Choroid plexus epithelial cell (primary cell): ENCODE measurements around the gene MTM1.

ENCODE experiments used
- DNase-seq: peaks from one replicate; pipeline ENCODE4 v3.0.0-alpha.2; 2010; ENCODE audit warnings: low read depth
- H3K4me3 ChIP-seq: 2 replicates; pipeline ENCODE4 v1.5.1; 2011; ENCODE audit warnings: low read depth, mild to moderate bottlenecking, control low read depth, low read length, moderate library complexity
- TF ChIP-seq, protein P1 (sequence below): conservative IDR thresholded peaks from 2 replicates; pipeline ENCODE4 v1.5.1; 2011; ENCODE audit warnings: low read depth, mild to moderate bottlenecking, control low read depth, inconsistent platforms, low read length, moderate library complexity

Gene MTM1

DNA sequence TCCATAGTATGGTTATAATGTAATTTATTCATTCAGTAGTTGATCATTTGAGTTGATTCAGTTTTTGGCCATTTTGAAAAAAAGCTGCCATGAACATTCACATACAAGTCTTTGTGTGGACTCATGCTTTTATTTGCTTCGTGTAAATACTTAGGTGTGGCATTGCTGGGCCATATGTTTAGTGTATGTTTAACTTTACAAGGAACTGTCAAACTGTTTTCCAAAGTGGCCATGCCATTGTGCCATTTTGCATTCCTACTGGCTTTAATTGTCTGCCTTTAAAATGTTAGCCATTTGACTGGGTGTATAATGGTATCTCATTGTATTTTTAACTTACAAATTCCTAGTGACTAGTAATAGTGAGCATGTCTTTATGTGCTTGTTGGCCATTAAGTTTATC is 8.8 kb downstream of the MTM1 start:
- no peak for DNase-seq
- no peak overlapping the region for H3K4me3 ChIP-seq
- TF ChIP-seq, protein P1, sequence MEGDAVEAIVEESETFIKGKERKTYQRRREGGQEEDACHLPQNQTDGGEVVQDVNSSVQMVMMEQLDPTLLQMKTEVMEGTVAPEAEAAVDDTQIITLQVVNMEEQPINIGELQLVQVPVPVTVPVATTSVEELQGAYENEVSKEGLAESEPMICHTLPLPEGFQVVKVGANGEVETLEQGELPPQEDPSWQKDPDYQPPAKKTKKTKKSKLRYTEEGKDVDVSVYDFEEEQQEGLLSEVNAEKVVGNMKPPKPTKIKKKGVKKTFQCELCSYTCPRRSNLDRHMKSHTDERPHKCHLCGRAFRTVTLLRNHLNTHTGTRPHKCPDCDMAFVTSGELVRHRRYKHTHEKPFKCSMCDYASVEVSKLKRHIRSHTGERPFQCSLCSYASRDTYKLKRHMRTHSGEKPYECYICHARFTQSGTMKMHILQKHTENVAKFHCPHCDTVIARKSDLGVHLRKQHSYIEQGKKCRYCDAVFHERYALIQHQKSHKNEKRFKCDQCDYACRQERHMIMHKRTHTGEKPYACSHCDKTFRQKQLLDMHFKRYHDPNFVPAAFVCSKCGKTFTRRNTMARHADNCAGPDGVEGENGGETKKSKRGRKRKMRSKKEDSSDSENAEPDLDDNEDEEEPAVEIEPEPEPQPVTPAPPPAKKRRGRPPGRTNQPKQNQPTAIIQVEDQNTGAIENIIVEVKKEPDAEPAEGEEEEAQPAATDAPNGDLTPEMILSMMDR, result no peak

DNA sequence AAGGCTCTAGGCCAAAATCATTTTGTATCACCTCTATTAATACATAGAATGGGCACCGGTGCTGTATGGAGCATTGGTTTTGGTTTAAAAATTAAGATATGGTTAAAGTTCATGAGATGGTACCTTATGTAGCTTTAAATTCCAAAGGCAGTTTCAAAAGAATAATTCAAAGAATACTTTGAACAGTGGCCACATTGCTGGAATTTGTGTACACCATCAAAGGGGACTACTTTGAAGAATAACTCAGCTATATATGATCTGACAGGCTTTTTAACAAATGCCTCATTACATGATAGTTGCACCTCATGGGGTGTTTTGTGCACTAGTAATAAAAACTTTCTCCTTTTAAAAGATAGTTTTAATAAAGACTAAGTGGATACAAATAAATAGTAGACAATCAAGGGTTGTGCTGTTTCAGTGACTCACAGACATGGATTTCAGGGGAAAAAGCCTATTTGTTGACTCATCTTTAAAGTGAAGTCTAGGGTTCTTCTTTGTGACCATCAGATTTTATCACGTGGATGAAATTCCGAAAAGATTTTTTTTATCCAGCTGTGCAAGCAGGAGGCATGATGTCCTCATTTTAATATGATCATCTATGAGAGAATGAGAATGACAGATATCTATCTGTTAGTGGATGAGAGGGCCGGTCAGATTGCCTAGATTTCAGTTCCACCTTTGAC is 12.8 kb downstream of the MTM1 start:
- TF ChIP-seq, protein P1, result no peak
- DNase-seq, result peak; percentile 80

DNA sequence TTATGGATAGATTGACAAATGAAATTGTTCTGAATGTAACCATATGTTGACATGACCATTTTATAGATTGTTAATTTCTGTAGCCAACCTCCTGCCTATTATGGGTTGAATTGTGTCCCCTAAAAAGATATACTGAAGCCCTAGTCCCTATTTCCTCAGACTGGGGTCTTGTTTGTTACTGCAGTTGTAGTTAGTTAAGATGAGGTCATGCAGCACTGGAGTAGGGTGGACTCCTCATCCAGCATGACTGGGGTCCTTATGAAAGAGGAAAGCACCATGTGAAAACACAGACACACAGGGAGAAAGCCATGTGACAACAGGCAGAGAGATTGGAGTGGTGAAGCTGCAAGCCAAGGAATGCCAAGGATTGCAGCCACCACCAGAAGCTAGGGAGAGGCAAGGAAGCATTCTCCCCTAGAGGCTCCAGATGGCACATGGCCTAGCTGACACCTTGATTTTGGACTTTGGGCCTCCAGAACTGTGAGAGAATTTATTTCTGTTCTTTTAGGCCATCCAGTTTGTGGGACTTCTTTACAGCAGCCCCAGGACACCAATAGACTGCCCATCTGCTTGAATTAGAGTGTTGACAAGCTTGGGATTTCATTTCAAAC is 14.0 kb downstream of the MTM1 start:
- TF ChIP-seq, protein P1, result no peak
- no peak overlapping the region for H3K4me3 ChIP-seq
- no peak for DNase-seq

More for the DNA sequence above, 12.8 kb downstream of the MTM1 start:
- H3K4me3 ChIP-seq, result no peak overlapping the region

DNA sequence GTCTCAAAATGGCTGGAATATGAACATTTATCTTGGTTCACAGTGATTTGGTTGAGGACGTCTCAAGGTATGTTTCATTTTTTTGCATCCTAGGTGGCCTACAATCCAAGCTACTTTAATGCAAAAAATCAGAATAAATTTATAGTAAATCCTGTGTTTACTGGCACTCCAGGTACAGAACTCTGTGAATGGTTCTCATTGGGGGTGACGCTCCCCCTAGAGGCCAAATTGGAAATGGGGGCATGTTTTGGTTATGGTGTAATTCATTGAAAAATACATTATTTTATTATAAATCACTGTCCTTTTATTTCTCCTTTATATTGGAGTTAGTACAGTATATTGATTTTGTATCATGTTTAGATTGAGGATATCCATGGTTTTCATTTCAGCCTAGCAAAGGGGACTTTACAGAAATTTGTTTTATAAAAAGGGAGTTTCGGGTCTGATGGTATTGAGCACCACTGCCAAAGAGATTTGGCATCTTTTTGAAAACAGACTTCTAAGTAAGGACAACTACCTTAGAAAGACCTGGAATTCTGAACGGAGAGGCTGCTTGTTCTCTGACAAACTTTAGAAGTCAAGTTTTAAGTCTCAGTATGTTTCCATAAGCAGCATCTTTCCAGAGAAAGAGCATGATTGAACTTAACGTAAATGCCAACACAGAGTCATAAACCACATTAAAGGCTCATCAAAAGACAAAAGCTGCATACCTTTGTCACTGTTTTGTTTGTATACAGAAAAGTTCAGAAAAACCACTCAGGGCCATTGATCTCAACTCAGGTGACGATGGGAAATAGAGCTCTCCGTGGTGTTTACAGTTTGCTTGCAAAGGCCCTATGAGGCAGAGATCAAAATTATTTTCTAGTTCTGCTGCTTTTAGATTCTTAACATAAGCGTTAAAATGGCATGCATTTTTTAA is 19.4 kb downstream of the MTM1 start:
- no peak overlapping the region for H3K4me3 ChIP-seq
- DNase-seq, result peak; percentile 43
- TF ChIP-seq, protein P1, result peak; percentile 72

DNA sequence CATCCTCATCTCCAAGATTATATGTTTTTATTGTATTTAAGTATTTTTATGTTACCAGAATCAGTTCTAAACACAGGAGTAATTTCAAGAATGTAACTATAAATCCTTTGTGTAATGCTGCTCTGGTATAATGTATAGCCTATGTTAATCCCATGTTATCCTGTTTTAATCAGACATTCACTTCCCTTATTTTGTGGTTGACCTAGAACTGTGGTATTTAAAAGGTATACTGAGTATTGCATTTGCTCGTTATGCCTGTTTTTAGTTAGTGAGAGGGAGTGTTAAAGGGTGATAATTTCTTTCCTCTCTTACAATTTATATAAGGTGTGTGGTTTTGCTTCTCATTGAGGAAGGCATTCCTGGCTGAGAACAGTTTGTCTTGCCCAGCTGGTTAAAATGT is 26.2 kb downstream of the MTM1 start:
- TF ChIP-seq, protein P1, result no peak
- DNase-seq, result no peak
- H3K4me3 ChIP-seq, result no peak overlapping the region

DNA sequence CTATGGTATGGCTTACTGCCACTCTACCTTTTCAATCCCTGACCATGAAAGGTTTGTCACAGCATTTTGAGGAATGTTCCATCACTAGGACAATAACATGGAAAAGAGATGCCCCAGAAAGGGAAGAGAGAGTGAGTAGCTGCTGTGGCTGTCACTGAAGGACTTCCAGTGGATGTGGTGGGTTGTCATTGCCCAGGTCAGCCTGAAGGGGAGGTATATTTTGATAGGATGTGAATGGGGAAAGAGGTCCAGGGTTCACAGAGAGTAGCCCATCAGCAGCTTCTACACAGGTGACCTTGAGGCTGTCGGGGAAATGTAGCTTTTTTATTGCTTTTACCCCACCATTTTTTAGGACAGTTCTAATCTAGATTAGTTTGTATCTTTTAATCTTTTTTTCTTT is 30.8 kb downstream of the MTM1 start:
- no peak for DNase-seq
- H3K4me3 ChIP-seq, result no peak overlapping the region
- TF ChIP-seq, protein P1, result no peak
